NOMO-1 treated with DMSO at 0.1 percent for 48 hours (cell line): ENCODE results near the gene ZNF236.
"Not testable (repeated sequence)": the region's sequence is repeated elsewhere in the genome, so short reads cannot be mapped to it uniquely, and the experiment has no call there.

ENCODE experiments used
- DNase-seq: peaks from one replicate; lab custom pipeline; 2025; ENCODE audit not compliant: unreplicated experiment; lab: John Stamatoyannopoulos, UW

Gene ZNF236

DNA sequence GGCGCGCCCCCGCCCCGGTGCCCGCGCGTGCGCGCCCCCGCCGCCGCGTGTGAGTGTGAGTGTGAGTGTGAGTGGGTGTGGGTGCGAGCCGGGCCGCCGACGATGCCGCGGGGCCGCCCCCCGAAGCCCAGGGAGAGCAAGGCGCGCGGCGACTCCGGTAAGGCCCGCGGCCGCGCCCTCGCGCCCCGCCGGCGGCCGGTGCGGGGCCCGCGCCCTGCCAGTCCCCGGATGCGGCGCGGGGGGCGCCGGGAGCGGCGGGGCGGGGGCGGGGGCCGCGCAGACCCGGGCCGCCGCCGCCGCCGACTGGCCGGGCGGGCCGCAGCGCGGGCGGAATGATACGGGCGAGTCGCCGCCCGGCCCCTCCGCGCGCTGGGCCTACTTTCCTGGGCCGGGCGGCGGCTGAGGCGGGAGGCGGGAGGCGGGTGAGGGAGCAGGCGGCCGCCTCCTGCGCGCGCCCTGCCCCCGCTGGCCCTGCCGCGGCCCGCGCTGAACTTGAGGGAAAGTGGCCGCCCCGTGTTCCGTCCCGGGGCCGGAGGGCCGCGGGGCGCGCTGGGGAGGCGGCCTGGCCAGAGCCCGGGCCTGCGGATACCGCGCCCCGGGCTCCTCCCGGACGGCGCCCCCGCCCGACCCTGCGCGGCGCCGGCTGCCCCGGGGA lies at the start of gene ZNF236:
TSS of gene ZNF236 (plus strand) at position 52 of the 655 bp plus-strand sequence. CDS start at position 103, 51 bp downstream.
- peak; percentile 37 for DNase-seq

DNA sequence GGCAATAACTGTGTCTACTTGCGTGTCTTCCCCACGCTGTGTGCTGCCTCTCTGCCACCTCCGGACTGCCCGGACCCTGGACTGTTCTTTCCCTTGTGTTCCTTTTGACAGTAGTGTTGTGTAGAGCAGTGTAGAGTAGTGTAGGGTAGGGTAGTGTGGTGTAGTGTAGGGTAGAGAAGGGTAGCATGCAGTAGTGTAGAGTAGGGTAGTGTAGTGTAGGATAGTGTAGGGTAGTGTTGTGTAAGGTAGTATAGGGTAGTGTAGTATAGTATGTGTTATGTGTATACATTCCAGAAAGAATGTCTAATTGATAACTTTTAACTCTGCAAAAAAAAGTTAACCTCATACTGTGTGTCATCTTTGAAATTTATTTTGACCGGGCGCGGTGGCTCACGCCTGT lies 49.7 kb upstream of the ZNF236 start:
- no peak for DNase-seq

DNA sequence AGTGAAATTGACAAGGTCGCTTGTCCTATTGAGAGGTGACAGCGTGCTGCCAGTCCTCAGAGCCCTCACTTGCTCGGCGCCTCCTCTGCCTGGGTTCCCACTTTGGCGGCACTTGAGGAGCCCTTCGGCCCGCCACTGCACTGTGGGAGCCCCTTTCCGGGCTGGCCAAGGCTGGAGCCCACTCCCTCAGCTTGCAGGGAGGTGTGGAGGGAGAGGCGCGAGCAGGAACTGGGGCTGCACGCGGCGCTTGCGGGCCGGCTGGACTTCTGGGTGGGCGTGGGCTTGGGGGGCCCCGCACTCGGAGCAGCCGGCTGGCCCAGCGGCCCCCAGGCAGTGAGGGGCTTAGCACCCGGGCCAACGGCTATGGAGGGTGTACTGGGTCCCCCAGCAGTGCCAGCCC lies 45.3 kb upstream of the ZNF236 start:
- not testable (repeated sequence) for DNase-seq

DNA sequence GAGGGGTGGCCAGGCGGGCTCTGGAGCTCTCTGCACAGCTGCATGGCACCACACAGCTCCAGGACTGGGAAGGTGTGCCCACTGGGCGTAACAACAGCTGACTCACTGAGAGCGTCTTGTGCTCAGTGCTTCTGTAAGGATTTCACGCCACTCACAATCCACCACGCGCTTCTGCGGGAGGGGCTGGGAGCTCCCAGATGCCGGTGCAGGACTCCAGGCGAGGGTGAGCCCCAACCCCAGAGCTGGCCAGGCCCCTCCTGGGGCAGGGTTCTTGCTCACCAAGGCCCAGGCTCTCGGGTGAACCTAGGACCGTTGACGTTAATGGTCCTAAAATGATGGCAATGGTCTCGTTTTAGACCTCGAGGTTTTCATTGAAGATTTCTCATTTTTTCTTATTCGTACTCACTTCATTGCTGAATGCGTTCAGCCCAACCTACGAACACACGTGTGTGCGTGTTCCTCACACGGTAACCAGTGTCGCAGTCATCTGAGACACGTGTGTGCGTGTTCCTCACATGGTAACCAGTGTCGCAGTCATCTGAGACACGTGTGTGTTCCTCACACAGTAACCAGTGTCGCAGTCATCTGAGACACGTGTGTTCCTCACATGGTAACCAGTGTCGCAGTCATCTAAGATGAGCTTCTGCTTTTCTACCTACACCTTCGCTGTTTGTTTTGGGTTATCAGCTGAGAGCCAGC lies 38.4 kb upstream of the ZNF236 start:
- no peak for DNase-seq

DNA sequence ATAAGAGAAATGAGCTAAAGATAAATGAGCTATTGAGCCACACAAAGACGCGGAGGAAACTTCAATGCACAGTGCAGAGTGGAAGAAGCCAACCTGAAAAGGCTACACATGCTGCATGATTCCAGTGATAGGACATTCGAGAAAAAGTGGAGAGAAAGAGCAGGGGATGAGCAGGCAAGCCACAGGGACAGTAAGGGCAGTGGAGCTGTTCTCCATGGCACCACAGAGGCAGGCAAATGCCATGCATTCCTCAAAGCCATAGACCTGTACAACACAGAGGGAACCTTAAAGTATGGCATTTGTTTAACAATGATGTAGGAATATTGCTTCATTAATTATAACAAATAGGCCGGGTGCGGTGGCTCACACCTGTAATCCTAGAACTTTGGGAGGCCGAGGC lies 36.5 kb upstream of the ZNF236 start:
- no peak for DNase-seq

DNA sequence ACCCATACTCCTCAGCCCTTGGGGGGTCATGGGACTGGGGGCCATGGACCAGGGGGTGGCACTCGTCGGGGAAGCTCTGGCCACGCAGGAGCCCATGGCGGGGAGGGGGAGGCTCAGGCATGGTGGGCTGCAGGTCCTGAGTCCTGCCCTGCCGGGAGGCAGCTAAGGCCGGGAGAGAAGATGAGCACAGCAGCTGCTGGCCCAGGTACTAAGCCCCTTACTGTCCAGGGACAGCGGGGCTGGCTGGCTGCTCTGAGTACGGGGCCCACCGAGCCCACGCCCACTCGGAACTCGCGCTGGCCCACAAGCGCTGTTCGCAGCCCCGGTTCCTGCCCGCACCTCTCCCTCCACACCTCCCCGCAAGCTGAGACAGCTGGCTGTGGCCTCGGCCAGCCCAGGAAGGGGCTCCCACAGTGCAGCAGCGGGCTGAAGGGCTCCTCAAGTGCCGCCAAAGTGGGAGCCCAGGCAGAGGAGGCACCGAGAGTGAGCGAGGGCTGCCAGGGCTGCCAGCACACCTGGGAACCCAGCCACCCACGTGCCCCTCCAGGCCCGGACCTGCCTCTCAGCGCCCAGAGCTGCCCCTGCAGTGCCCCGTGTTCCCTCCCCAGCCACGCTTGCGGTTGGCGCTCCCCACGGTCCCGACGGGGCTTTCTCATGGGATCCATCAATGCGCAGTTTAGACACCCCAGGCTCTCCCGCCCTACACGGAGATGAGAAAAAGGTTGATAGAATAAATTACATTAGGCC lies 33.6 kb upstream of the ZNF236 start:
- no peak for DNase-seq

DNA sequence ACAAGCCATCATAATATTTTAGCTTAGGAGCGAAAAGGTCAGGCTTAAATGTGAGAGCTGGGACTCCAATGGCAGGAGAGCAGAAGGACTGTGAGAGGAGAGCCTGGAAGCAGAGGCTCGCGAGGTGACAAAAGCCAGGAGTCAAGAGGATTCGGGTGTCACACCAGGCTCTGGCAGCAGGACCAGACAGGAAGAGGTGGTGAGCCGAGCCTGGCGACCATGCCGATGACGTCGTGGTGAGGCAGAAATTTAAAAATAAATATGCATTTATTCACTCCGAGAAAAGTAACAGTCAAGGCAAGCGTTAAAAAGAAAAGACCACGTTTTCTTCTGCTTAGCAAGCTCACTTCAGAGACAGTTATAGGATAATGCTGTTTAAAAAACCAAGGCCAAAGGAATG lies 31.3 kb upstream of the ZNF236 start:
- no peak for DNase-seq

DNA sequence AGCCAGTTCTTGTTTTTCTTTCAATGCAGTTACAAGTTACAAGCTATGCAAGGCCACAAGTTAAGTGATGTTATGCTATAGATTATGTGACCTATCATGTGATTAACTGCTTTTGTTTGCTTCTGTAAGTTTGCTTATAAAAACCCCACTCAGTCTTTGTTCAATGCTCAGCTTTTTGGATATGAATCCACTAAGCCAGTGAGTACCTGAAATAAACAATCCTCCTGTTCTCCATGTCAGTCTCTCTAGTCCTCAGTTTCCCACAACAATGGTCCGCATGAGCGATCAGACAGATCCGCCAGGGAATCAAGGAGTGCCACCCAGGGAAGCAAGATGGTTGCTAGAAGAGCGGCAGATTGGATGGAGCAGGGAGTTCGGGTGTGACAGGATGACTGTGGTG lies 30.7 kb upstream of the ZNF236 start:
- DNase-seq = no peak

DNA sequence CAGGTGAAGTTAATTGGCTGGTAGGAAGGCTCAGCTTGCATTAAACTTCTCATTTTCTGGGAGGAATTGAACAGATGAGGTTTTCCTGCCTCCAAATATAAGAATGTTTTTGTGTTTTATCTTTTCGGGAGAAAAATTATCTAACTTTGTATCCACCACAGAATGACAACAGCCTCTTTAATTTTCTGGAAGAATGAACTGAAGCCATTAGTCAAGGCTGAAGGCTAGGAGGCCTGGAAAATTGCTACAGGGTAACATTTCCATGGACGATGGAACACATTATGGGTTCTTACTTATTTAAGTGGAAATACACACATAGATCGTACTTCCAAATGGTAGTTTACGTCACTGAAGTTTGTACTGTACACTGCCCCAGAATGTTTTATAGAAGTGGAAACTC lies 28.0 kb upstream of the ZNF236 start:
- DNase-seq = no peak

DNA sequence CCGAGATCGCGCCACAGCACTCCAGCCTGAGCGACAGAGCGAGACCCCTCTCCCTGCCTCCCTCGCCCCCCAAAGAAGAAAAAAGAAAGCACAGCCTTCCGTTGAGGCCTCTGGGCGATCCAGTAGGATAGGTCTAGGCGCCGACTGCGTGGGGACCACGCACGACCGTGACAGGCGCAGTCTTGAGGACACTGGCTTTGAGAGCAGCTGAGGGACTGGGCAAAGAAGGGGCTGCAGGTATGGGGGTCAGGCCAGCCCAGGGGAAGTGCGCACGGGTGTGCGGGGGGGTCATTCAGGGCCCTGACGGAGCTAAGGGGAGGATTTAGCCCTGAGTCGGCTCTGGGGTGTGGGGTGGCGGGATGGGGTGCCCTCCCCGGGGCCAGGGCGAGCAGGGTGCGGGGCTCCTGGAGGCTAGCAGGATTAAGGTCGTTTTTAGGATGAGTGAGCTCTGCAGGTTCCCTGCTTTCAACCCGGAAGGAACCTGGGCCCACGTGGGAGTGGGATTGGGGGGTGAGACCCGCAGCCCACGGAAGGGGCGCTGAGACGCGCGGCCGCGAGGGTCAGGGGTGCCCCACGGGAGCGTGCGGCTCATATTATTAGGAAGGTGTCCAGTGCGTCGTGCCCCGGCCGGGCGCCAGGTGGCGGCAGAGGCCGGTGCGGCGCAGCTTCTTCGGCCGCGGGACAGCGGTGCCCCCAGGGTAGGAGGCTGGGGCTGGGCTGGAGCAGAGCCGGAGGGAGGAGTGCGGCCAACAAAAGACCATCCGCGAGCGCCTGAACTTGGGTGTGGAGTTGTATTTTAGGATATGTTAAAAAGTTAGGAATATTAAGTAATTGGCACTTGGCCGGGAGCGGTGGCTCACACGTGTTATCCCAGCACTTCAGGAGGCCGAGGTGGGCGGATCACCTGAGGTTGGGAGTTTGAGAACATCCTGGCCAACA lies 20.5 kb upstream of the ZNF236 start:
- DNase-seq = peak; percentile 46

DNA sequence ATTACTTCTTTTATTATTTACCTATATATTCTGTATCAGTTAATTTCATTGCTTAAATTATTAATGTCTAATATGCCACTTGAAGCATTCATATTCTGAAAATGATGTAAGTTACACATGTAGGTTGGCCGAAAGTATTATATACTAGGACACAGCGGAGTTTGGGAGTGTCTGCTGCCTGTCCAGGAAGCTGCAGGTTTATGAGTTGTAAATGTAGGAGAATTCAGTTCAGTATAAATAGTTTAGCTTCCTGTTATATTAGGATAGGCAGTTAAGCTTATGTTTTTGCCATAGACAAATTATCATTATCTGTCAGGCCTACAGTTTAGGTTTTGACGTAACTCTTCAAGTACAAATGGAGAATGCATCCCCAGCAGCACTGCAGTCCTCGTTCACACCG lies 18.9 kb upstream of the ZNF236 start:
- no peak for DNase-seq

DNA sequence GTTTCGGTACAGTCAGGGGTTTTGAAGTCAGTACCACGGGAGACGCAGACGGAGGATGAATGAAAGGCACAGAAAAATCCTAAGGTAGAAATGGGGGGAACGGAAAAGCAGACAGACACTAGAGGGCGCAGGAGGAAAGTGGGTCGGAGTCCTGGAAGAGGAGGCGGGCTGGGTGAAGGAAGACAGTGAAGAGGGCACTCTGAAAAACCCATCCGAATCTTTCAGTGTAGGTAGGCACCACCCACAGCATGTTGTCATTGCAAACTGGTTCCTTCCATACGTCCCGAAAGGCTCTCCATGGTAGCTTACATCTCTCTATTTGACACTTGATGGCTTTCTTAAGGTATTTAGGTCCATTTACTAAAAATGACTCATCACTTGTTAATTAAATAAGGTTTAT lies 18.5 kb upstream of the ZNF236 start:
- DNase-seq = peak; percentile 61

DNA sequence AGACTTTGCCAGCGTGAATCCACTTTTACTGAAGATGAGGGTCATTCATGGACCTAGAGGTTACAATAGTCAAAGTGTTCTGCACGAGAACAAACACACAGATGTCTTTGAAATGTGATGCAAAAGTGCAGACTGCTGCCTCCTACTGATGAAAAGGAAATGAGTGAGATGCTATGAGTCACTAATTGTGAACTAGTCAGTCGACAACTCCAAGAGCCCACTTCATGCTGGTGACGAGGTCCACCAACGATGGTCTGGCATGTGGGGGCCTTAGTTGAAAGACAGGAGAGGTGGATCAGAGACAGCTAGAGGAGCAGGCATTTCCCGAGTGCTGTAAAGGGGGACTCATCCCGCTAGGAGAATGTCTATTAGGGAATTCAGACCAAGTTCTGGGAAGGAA lies 17.1 kb upstream of the ZNF236 start:
- DNase-seq = no peak

DNA sequence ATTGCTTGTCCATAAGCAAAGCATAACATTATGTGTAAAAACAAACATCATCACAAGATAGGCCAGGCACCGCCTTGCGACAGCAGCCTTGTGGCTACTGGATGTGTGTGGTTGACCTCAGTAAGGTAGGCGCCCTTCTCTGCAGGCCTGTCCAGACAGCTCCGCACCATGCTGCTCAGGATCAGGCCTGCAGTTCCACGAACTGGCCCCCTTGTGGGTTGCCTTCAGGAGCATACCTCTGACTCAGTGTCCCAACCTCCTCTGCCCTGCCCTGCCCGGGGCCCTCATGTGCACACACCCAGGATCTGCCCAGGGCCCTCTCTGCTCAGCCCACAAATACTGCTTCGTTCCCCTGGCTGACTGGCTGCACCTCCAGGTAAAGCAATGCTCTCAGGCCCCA lies 16.1 kb upstream of the ZNF236 start:
- no peak for DNase-seq

DNA sequence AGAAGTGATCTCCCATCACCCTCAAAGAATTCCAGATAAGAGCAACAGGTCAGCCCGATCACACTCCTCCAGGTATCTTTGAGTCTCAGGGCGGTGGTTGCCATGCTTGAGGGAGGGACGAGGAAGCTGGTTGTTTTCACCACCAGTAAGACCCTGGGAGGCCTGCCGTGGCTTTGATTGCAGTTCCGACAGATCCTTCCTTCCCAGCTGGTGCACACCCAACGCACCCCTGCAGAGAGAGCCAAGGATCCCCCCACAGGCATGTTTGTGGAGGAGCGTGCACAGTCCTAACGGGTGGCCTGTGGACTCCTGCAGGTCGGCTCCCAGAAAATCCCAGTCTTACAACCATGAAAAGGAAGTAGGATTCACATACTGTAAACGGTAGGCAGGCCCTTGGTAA lies 13.8 kb upstream of the ZNF236 start:
- no peak for DNase-seq

DNA sequence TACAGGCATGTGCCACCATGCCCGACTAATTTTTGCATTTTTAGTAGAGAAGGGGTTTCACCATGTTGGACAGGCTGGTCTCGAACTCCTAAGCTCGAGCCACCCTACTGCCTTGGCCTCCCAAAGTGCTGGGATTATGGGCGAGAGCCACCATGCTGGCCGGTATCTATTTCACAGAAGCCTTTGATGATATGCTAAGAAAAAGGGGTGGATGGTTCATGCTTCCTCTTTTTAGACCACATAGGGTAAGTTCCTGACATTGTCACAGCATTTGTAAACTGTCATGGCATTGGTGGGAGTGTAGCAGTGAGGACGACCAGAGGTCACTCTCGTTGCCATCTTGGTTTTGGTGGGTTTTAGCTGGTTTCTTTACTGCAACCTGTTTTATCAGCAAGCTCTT lies 10.8 kb upstream of the ZNF236 start:
- peak; percentile 62 for DNase-seq

DNA sequence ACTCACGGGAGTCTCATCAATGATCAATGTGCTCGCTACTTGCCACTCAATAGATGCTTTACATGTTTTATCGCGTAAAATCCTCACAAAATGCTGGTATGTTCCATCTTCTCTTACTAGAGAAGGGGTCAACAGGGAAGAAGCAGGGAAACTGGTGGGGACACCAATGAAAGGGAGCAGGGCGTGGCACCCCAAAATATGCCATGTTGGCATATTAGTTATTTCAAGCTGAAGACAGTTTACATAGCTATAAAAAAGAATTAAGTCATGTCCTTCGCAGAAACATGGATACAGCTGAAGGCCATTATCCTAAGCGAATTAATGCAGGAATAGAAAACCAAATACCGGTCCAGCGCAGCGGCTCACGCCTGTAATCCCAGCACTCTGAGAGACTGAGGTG lies 8.1 kb upstream of the ZNF236 start:
- no peak for DNase-seq

DNA sequence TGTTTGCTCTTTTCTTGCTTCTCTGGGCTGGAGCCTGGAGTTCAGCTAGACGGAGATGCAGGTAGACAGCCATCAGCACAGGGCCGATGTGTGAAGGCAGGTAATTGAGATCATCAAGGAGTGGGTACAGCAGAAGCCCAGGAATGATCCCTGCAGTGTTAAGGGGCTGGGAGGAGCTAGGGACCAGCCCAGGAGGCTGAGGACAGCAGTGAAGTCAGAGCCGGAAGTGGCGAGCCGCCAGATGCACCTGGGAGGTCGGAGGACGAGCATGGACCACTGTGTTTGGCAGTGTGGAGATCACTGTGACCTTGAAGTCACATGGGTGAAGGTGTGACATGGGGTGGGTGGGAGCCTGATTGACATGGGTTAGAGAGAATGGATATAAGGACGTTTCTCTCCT lies 6.2 kb upstream of the ZNF236 start:
- DNase-seq = no peak

DNA sequence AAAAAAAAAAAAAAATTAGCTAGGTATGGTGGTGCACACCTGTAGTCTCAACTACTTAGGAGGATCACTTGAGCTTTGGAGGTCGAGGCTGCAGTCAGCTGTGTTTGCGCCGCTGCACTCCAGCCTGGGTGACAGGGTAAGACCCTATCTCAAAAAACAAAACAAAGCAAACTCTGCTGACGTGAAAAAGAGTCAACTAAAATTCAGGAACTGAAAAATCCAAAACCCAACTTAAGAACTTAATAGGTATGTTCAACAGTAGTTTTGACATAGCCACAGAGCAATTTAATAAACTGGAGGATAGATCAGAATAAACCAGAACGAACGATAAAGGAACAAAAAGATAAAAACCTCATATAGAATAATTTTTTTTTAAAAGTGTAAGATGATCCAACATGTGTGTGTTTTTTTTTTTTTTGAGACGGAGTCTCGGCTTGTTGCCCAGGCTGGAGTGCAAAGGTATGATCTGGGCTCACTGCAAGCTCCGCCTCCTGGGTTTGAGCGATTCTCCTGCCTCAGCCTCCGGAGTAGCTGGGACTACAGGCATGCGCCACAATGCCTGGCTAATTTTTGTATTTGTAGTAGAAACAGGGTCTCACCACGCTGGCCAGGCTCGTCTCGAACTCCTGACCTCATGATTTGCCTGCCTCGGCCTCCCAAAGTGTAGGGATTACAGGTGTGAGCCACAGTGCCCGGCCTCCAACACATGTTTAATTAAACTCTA lies 4.3 kb upstream of the ZNF236 start:
- no peak for DNase-seq

DNA sequence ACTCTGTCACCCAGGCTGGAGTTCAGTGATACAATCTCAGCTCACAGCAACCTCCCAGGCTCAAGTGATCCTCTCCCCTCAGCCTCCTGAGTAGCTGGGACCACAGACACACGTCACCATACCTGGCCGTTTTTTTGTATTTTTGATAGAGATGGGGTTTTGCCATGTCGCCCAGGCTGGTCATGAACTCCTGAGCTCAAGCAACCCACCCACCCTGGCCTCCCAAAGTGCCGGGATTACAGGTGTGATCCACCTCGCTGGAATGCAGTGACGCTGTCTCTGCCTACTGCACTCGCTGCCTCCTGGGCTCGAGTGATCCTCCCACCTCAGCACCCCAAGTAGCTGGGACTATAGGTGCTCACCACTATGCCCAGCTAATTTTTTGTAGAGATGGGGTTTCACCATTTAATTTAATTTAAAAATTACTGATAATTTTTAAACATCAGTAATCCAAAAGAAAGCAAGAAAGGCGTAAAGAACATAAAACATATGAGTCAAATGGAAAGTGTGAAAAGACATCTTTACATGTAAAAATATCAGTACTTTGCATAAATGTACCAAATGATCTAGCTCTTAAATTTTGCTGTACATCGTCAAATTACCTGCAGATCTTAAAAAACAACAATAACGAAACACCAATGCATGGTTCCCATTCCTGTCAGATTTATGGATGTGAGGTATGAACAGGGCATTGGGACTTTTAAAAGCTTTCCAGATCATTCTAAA lies 2.8 kb upstream of the ZNF236 start:
- DNase-seq = no peak
